ENCODE measurements around the gene PTPRG.

The PTPRG gene

DNA sequence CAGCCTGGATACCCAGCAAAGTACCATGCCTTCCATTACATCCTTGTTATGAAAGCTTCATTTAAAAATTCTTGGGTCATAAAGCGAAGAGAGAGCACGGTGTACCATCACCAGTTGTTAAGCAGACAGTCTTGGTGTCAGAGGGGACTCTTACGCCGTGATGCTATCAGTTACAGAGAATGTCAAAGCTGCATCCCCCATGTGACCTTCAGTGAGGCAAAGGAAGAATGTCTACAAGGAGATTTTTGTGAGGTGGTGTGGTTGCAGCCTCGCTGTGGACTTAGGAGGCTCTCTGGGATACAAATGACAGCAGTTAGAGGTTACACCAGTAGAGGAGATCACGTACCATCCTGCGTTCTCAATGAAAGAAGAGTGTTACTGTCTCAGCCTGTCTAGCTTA lies 533.7 kb downstream of the PTPRG start:
- TF ChIP-seq, protein P1, sequence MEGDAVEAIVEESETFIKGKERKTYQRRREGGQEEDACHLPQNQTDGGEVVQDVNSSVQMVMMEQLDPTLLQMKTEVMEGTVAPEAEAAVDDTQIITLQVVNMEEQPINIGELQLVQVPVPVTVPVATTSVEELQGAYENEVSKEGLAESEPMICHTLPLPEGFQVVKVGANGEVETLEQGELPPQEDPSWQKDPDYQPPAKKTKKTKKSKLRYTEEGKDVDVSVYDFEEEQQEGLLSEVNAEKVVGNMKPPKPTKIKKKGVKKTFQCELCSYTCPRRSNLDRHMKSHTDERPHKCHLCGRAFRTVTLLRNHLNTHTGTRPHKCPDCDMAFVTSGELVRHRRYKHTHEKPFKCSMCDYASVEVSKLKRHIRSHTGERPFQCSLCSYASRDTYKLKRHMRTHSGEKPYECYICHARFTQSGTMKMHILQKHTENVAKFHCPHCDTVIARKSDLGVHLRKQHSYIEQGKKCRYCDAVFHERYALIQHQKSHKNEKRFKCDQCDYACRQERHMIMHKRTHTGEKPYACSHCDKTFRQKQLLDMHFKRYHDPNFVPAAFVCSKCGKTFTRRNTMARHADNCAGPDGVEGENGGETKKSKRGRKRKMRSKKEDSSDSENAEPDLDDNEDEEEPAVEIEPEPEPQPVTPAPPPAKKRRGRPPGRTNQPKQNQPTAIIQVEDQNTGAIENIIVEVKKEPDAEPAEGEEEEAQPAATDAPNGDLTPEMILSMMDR (IDR thresholded peaks at IDR 0.05; ENCODE audit: insufficient read depth, low read length, poor library complexity, severe bottlenecking) = no peak
- H3K36me3 ChIP-seq (ENCODE audit: control insufficient read depth, insufficient read depth, low read length) = no peaks in the 10 kb centered on the region
- H3K4me3 ChIP-seq (replicated peaks; ENCODE audit: low read depth, low read length) = no peak overlapping the region
- no peaks in the 10 kb centered on the region; the same call in none of the 2 replicates for H3K27me3 ChIP-seq (replicated peaks; ENCODE audit: control insufficient read depth, insufficient read depth, low read length)
- no peak for DNase-seq (ENCODE audit: extremely low read depth, insufficient read length)

DNA sequence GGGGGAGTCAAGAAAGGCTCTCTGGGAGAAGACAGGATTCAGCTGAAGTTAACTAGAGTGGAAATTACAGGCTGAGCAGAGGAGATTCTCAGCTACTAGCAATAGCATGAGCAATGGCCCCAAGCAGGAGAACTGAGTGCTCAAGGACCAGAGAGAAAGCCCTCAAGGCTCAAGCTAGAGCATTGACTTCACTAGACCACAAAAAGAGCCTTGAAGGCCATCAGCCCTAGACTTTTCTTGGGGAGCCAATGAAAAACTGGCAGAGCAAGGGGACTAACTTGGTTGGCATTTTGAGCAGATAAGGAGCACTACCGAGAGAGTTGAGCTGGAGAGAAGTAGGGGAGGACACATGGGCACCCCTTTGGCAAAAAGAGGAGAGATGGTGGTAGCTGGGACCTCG lies 534.4 kb downstream of the PTPRG start:
- Histone ChIP-seq H3K36me3 (ENCODE audit: control insufficient read depth, insufficient read depth, low read length) (no peaks in the 10 kb centered on the region), H3K27me3 (replicated peaks; ENCODE audit: control insufficient read depth, insufficient read depth, low read length) (no peaks in the 10 kb centered on the region; the same call in 1 of the 2 replicates), H3K4me3 (replicated peaks; ENCODE audit: low read depth, low read length) (no peak overlapping the region)
- no peak for DNase-seq (ENCODE audit: extremely low read depth, insufficient read length)
- TF ChIP-seq, protein P1 (IDR thresholded peaks at IDR 0.05; ENCODE audit: insufficient read depth, low read length, poor library complexity, severe bottlenecking) = no peak

DNA sequence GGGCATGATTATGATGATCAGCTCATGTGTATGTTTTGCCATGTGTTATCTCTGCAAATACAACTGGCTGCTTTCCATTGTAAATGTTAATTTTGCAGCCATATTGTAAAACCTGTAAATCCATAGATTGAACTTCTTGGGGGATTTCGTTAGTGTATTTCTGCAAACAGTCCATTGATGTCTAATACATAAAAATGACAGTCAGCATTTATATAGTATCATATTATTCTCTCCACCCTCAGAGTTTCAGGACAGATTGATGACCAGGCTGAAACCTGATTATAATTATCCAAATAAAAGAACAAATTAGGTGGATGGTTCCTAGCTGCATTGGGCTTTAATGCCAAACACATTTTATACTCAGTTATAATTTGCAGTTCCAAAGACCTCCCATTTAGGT lies 535.1 kb downstream of the PTPRG start:
- no peaks in the 10 kb centered on the region for H3K36me3 ChIP-seq (ENCODE audit: control insufficient read depth, insufficient read depth, low read length)
- DNase-seq (ENCODE audit: extremely low read depth, insufficient read length) = no peak
- no peaks in the 10 kb centered on the region; the same call in 1 of the 2 replicates for H3K27me3 ChIP-seq (replicated peaks; ENCODE audit: control insufficient read depth, insufficient read depth, low read length)
- no peak overlapping the region for H3K4me3 ChIP-seq (replicated peaks; ENCODE audit: low read depth, low read length)
- TF ChIP-seq, protein P1 (IDR thresholded peaks at IDR 0.05; ENCODE audit: insufficient read depth, low read length, poor library complexity, severe bottlenecking) = no peak

DNA sequence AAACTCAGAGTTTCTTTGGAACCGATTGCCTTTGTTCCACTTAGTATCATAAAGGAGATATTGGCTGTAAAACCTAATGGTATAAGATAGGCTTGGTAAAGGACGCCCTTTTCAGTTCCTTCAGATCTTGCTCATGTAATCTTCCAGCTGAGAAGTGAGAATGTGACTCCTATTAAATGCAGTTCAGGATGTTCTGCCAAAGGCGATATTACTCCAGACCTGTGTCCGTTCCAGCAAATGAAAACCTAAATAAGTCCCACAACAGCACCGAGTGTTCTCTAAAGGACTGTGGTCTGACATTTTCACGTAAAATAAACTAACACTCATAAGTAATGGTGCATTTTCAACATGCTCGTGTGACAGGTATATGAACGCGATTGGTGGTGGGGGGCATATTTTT lies 535.8 kb downstream of the PTPRG start:
- Histone ChIP-seq H3K27me3 (replicated peaks; ENCODE audit: control insufficient read depth, insufficient read depth, low read length) (no peaks in the 10 kb centered on the region; the same call in 1 of the 2 replicates), H3K36me3 (ENCODE audit: control insufficient read depth, insufficient read depth, low read length) (no peaks in the 10 kb centered on the region), H3K4me3 (replicated peaks; ENCODE audit: low read depth, low read length) (no peak overlapping the region)
- TF ChIP-seq, protein P1 (IDR thresholded peaks at IDR 0.05; ENCODE audit: insufficient read depth, low read length, poor library complexity, severe bottlenecking) = no peak
- no peak for DNase-seq (ENCODE audit: extremely low read depth, insufficient read length)

DNA sequence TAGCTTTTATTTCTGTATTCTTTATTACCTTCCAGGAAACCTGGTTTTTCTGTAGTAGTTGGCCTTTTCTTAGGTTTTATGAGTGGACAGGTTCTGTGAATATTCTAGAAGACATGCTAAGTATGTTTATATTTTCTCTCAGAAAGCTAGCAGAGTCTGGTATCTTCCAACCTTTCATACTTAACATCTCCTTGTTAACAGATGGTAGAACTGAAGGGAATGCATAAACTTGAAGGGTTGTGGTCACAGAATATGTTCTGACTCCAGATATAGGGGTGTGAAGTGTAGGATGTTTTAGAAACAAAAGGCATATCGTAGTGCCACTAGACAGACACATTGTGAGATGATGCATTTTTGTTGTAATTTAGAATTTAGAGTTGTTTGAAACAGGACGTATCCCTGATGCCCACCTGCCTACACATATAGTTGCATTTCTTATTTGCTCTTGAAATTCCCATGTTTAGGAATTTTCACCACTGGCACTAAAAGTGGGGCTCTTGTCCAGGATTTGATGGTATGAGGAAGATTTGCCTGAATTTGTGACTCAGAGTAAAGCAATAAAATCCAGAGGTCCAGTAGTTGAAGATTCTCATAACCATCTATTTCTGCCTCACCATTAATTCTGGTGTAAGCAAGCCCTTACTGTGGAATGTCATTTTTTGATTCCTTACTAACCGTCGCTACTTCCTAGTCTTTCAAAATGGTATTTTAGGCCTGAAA lies 537.4 kb downstream of the PTPRG start:
- Histone ChIP-seq H3K4me3 (replicated peaks; ENCODE audit: low read depth, low read length) (no peak overlapping the region), H3K27me3 (replicated peaks; ENCODE audit: control insufficient read depth, insufficient read depth, low read length) (no peaks in the 10 kb centered on the region; the same call in 1 of the 2 replicates), H3K36me3 (ENCODE audit: control insufficient read depth, insufficient read depth, low read length) (no peaks in the 10 kb centered on the region)
- no peak for DNase-seq (ENCODE audit: extremely low read depth, insufficient read length)
- TF ChIP-seq, protein P1 (IDR thresholded peaks at IDR 0.05; ENCODE audit: insufficient read depth, low read length, poor library complexity, severe bottlenecking) = no peak
